Karpas-422 (cell line): ENCODE data around the gene SLC27A4. TPM values are rescaled to one million over a fixed set of nuclear protein-coding genes. Genes with fewer than 3 reads are reported as not detected.

ENCODE experiments used
- DNase-seq: peaks from one replicate; pipeline ENCODE4 v3.0.0-alpha.2; 2015
- H2AFZ ChIP-seq: fragments of 200-600 bp; sonication (generic); 2 replicates; pipeline ENCODE4 v1.6.1; 2014; ENCODE audit warnings: antibody characterized with exemption, low read length, mixed read lengths
- H3K27ac ChIP-seq: fragments of 200-600 bp; sonication (generic); 2 replicates; pipeline ENCODE4 v1.5.1; 2014; ENCODE audit warnings: mild to moderate bottlenecking, low read length, moderate library complexity
- H3K27me3 ChIP-seq: fragments of 200-600 bp; sonication (generic); 2 replicates; pipeline ENCODE4 v1.6.1; 2014; ENCODE audit warnings: low read length, mixed read lengths
- H3K36me3 ChIP-seq: fragments of 200-600 bp; sonication (generic); 2 replicates; pipeline ENCODE4 v1.6.1; 2014; ENCODE audit warnings: low read length, mixed read lengths; ENCODE audit not compliant: insufficient read depth
- H3K4me1 ChIP-seq: fragments of 200-600 bp; sonication (generic); 2 replicates; pipeline ENCODE4 v1.6.1; 2014; ENCODE audit warnings: mild to moderate bottlenecking, low read length, mixed read lengths
- H3K4me2 ChIP-seq: fragments of 200-600 bp; sonication (generic); 2 replicates; pipeline ENCODE4 v1.6.1; 2014; ENCODE audit warnings: low read length, low read depth, mild to moderate bottlenecking; ENCODE audit not compliant: poor library complexity, severe bottlenecking
- H3K4me3 ChIP-seq: fragments of 200-600 bp; sonication (generic); 2 replicates; pipeline ENCODE4 v1.5.1; 2014; ENCODE audit warnings: mild to moderate bottlenecking, antibody characterized with exemption, low read length, mixed read lengths
- H3K79me2 ChIP-seq: fragments of 200-600 bp; sonication (generic); 2 replicates; pipeline ENCODE4 v1.6.1; 2014; ENCODE audit warnings: mild to moderate bottlenecking, low read length, mixed read lengths
- H3K9ac ChIP-seq: fragments of 200-600 bp; sonication (generic); 2 replicates; pipeline ENCODE4 v1.6.0; 2014; ENCODE audit warnings: low read length
- H3K9me2 ChIP-seq: fragments of 200-600 bp; sonication (generic), shearing (Covaris generic); replicated peaks from 2 replicates; pipeline ENCODE4 v1.6.0; 2014; ENCODE audit warnings: mild to moderate bottlenecking, low read length, moderate library complexity; ENCODE audit not compliant: insufficient read depth
- H3K9me3 ChIP-seq: fragments of 300-700, 200-600 bp; sonication (generic); 2 replicates; pipeline ENCODE4 v1.6.1; 2014; ENCODE audit warnings: low read length, mixed read lengths
- H4K20me1 ChIP-seq: fragments of 200-600 bp; sonication (generic); 2 replicates; pipeline ENCODE4 v1.6.1; 2014; ENCODE audit warnings: mild to moderate bottlenecking, antibody characterized with exemption, low read length, low read depth; ENCODE audit not compliant: insufficient read depth
- total RNA-seq: library from RNA; depleted of rRNA; stranded (reverse); fragments of >200 nt; shearing (Covaris generic); gene quantifications from 2 replicates; pipeline ENCODE4 v1.2.3, GENCODE V29; 2014; ENCODE audit warnings: low replicate concordance

The SLC27A4 gene
- total RNA-seq, 1 experiment from 2014 or later = 18.5 TPM

- peaks cover 3% of the 10 kb centered on the region; the same call in 1 of the 2 replicates for H4K20me1 ChIP-seq
- no peaks in the 10 kb centered on the region for H3K27me3 ChIP-seq
- H3K9me3 ChIP-seq = no peaks in the 10 kb centered on the region
- peak overlapping the region; percentile 87 for H3K4me2 ChIP-seq
- H3K4me3 ChIP-seq = peak overlapping the region; percentile 75
- no peak overlapping the region for H2AFZ ChIP-seq
- peaks cover 14% of the 10 kb centered on the region for H3K4me1 ChIP-seq
- H3K9me2 ChIP-seq = no peaks in the 10 kb centered on the region
- no peak overlapping the region; the same call in 1 of the 2 replicates for H3K27ac ChIP-seq
- DNase-seq = peak; percentile 62
- H3K9ac ChIP-seq = peak overlapping the region; percentile 78
- peaks cover 9% of the 10 kb centered on the region; the same call in 1 of the 2 replicates for H3K36me3 ChIP-seq
- peaks cover 55% of the 10 kb centered on the region for H3K79me2 ChIP-seq
Measured at GRCh38 chr9:128372188-128372641, 31.9 kb downstream of the SLC27A4 start.

GRCh38 chr9:128372784-128373183 lies 32.5 kb downstream of the SLC27A4 start:
- no peak for DNase-seq
- Histone ChIP-seq H2AFZ (no peak overlapping the region), H3K4me3 (peak overlapping the region; percentile 75), H3K9ac (peak overlapping the region; percentile 78), H3K4me2 (peak overlapping the region; percentile 87), H3K27ac (no peak overlapping the region), H3K9me2 (no peaks in the 10 kb centered on the region), H3K27me3 (no peaks in the 10 kb centered on the region), H3K36me3 (peaks cover 9% of the 10 kb centered on the region; the same call in 1 of the 2 replicates), H4K20me1 (peaks cover 3% of the 10 kb centered on the region; the same call in 1 of the 2 replicates), H3K9me3 (no peaks in the 10 kb centered on the region), H3K79me2 (peaks cover 56% of the 10 kb centered on the region), H3K4me1 (peaks cover 14% of the 10 kb centered on the region)

- H3K79me2 ChIP-seq = peaks cover 57% of the 10 kb centered on the region
Measured at GRCh38 chr9:128374221-128374675, 33.9 kb downstream of the SLC27A4 start.

GRCh38 chr9:128375865-128376264 lies 35.5 kb downstream of the SLC27A4 start:
- Histone ChIP-seq H4K20me1 (peaks cover 3% of the 10 kb centered on the region; the same call in 1 of the 2 replicates), H3K36me3 (peaks cover 9% of the 10 kb centered on the region; the same call in 1 of the 2 replicates), H3K79me2 (peaks cover 57% of the 10 kb centered on the region)

More at GRCh38 chr9:128374221-128374675, 33.9 kb downstream of the SLC27A4 start:
- H3K36me3 ChIP-seq = peaks cover 9% of the 10 kb centered on the region; the same call in 1 of the 2 replicates
- H3K4me2 ChIP-seq = no peak overlapping the region
- H3K4me3 ChIP-seq = no peak overlapping the region
- no peaks in the 10 kb centered on the region for H3K9me3 ChIP-seq
- no peaks in the 10 kb centered on the region for H3K9me2 ChIP-seq
- H4K20me1 ChIP-seq = peaks cover 3% of the 10 kb centered on the region; the same call in 1 of the 2 replicates
- no peaks in the 10 kb centered on the region for H3K27me3 ChIP-seq
- H2AFZ ChIP-seq = no peak overlapping the region
- H3K27ac ChIP-seq = no peak overlapping the region
- no peak for DNase-seq
- H3K4me1 ChIP-seq = peaks cover 14% of the 10 kb centered on the region
- H3K9ac ChIP-seq = no peak overlapping the region

GRCh38 chr9:128382261-128382660 lies 41.9 kb downstream of the SLC27A4 start:
- Histone ChIP-seq H3K9me2 (no peaks in the 10 kb centered on the region), H3K27ac (no peak overlapping the region), H3K79me2 (peaks cover 5% of the 10 kb centered on the region; the same call in 1 of the 2 replicates), H3K9me3 (no peaks in the 10 kb centered on the region), H4K20me1 (peaks cover 8% of the 10 kb centered on the region; the same call in 1 of the 2 replicates), H3K4me1 (peaks cover 5% of the 10 kb centered on the region), H2AFZ (no peak overlapping the region), H3K36me3 (no peaks in the 10 kb centered on the region; the same call in 1 of the 2 replicates), H3K9ac (no peak overlapping the region), H3K27me3 (no peaks in the 10 kb centered on the region), H3K4me2 (no peak overlapping the region), H3K4me3 (no peak overlapping the region)
- DNase-seq = no peak

More at GRCh38 chr9:128375865-128376264, 35.5 kb downstream of the SLC27A4 start:
- Histone ChIP-seq H3K27me3 (no peaks in the 10 kb centered on the region), H2AFZ (no peak overlapping the region), H3K27ac (no peak overlapping the region), H3K9ac (no peak overlapping the region), H3K4me2 (no peak overlapping the region), H3K9me3 (no peaks in the 10 kb centered on the region), H3K4me1 (peaks cover 8% of the 10 kb centered on the region), H3K9me2 (no peaks in the 10 kb centered on the region), H3K4me3 (no peak overlapping the region)
- no peak for DNase-seq

GRCh38 chr9:128383007-128383753 lies 42.9 kb downstream of the SLC27A4 start:
- Histone ChIP-seq H3K4me1 (peaks cover 5% of the 10 kb centered on the region), H4K20me1 (peaks cover 8% of the 10 kb centered on the region; the same call in 1 of the 2 replicates), H3K4me3 (no peak overlapping the region), H3K9ac (no peak overlapping the region), H3K36me3 (no peaks in the 10 kb centered on the region; the same call in 1 of the 2 replicates), H3K27ac (no peak overlapping the region), H2AFZ (no peak overlapping the region), H3K9me3 (no peaks in the 10 kb centered on the region), H3K4me2 (no peak overlapping the region), H3K79me2 (0 out of 2 replicates have a peak, but pooled peaks cover 3% of the 10 kb centered on the region), H3K9me2 (no peaks in the 10 kb centered on the region), H3K27me3 (no peaks in the 10 kb centered on the region)
- no peak for DNase-seq

- DNase-seq = no peak
- Histone ChIP-seq H3K9ac (no peak overlapping the region), H3K9me3 (no peaks in the 10 kb centered on the region), H3K4me1 (peaks cover 5% of the 10 kb centered on the region), H2AFZ (no peak overlapping the region), H3K4me3 (no peak overlapping the region), H3K9me2 (no peaks in the 10 kb centered on the region), H3K4me2 (no peak overlapping the region), H4K20me1 (peaks cover 8% of the 10 kb centered on the region; the same call in 1 of the 2 replicates), H3K79me2 (0 out of 2 replicates have a peak, but pooled peaks cover 3% of the 10 kb centered on the region), H3K36me3 (no peaks in the 10 kb centered on the region; the same call in 1 of the 2 replicates), H3K27me3 (no peaks in the 10 kb centered on the region), H3K27ac (no peak overlapping the region)
Measured at GRCh38 chr9:128383791-128384190, 43.5 kb downstream of the SLC27A4 start.
